ENCODE results near the gene TWIST2.

TWIST2 gene

DNA sequence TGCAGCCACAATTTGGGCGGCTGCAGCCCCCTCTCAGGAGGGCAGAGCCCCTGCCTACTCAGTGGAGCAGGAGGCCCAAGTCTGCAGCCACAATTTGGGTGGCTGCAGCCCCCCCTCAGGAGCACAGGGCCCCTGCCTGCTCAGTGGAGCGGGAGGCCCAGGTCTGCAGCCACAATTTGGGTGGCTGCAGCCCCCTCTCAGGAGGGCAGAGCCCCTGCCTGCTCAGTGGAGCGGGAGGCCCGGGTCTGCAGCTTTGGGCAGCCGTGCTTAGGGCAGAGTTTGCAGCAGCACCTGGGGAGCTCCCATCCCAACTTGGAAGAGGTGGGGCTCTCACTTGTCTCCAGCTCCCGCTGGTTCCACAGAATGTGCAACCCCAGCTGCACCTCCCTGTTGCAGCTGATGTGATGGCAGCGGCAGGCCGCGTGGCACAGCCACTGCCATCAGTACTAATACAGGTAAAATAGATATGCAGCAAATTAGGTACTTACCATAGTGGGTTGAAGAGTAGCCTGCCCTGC is 99.4 kb downstream of the TWIST2 start:
- no peaks in the 10 kb centered on the region for H3K27me3 ChIP-seq (ENCODE audit: control insufficient read depth, insufficient read depth, low read length, poor library complexity, severe bottlenecking)
- H3K9me3 ChIP-seq (ENCODE audit: control insufficient read depth, low read length) = no peaks in the 10 kb centered on the region
- H3K36me3 ChIP-seq (ENCODE audit: control insufficient read depth, insufficient read depth, low read length) = no peaks in the 10 kb centered on the region
- 93 to 94% methylated on average over 9 of the region's 9 CpGs for WGBS, 2 experiments
- no peak overlapping the region for H3K4me3 ChIP-seq (ENCODE audit: insufficient read depth, low read depth, low read length)
- H3K27ac ChIP-seq (ENCODE audit: insufficient read depth, low read depth, low read length, poor library complexity, severe bottlenecking) = no peak overlapping the region
- H3K4me1 ChIP-seq (ENCODE audit: control insufficient read depth, insufficient read depth, low read length) = no peaks in the 10 kb centered on the region

DNA sequence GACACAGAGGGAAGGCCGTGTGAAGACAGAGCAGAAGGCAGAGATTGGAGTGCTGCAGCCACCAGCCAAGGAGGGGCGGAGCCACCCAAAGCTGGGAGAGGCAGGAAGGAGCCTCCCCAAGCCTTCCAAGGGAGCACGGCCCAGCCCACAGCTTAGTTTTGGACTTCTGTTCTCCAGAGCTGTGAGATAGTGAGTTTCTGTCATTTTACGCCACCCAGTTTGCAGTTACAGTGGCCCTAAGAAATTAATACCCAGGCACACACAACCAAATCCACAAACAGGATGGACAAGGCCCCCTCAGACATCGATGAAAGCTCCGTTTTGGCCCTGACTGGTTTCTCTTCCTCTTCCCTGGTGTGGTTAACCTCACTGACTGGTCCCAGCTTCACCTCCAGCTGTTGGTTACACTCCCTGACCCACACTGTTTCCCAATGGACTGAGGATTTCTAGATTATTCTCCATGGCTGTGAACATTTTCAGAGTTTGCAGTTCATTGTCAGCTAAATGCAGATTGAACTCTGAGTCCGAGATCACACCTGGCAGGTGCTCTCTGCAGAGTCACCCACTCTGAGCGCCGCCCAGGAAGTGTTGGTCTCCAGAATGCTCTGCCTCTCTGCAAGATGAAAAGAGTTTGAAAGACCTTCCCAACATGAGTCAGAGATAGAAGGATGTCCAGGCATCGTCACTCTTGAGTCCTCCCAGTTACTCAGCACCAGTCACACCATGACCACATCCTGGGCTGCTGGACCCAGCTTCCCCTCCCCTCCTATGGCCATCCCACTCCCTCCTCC is 100.2 kb downstream of the TWIST2 start:
- no peak overlapping the region for H3K4me3 ChIP-seq (ENCODE audit: insufficient read depth, low read depth, low read length)
- H3K36me3 ChIP-seq (ENCODE audit: control insufficient read depth, insufficient read depth, low read length) = no peaks in the 10 kb centered on the region
- WGBS, 2 experiments = 85 to 86% methylated on average over 10 of the region's 10 CpGs
- H3K4me1 ChIP-seq (ENCODE audit: control insufficient read depth, insufficient read depth, low read length) = no peaks in the 10 kb centered on the region
- H3K9me3 ChIP-seq (ENCODE audit: control insufficient read depth, low read length) = no peaks in the 10 kb centered on the region
- no peak overlapping the region for H3K27ac ChIP-seq (ENCODE audit: insufficient read depth, low read depth, low read length, poor library complexity, severe bottlenecking)
- H3K27me3 ChIP-seq (ENCODE audit: control insufficient read depth, insufficient read depth, low read length, poor library complexity, severe bottlenecking) = no peaks in the 10 kb centered on the region

DNA sequence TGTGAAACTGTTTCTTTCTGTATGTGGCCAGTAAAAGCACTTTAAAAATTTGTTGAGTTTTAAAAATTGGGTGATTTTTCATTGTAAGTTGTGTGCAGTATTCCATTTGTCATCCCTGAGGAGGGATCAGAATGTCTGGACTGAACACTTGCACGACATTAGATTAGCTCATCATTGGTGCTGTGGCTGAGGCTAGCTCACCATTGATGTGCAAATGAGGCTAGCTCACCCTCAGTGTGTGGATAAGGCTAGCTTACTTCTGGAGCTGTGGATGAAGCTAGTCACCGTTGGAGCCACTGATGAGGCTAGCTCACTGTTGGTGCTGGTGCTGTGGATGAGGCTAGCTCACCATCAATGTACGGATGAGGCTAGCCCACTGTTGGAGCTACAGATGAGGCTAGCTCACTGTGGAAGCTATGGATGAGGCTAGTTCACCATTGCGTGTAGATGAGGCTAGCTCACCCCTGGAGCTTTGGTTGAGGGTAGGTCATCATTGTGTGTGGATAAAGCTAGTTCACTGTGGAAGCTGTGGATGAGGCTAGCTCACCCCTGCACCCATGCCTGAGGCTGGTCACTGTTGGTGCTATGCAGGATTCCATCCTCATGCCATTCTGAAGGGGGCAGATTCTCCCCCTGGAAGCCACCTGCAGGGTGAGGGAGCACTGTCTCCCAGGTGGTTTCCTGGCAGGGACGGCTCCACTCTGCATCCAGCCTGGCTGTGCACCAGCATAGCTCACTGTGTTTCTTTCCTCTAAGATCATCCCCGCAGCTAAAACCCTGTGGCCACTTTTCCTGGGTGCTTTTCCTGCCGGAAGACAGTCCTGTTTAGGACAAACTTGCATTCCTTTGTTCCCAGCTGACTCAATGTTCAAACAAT is 101.1 kb downstream of the TWIST2 start:
- Histone ChIP-seq H3K27ac (ENCODE audit: insufficient read depth, low read depth, low read length, poor library complexity, severe bottlenecking) (no peak overlapping the region), H3K4me3 (ENCODE audit: insufficient read depth, low read depth, low read length) (no peak overlapping the region), H3K4me1 (ENCODE audit: control insufficient read depth, insufficient read depth, low read length) (no peaks in the 10 kb centered on the region), H3K36me3 (ENCODE audit: control insufficient read depth, insufficient read depth, low read length) (no peaks in the 10 kb centered on the region), H3K9me3 (ENCODE audit: control insufficient read depth, low read length) (no peaks in the 10 kb centered on the region), H3K27me3 (ENCODE audit: control insufficient read depth, insufficient read depth, low read length, poor library complexity, severe bottlenecking) (no peaks in the 10 kb centered on the region)
- WGBS, 2 experiments = 86 to 90% methylated on average over 7 of the region's 7 CpGs

DNA sequence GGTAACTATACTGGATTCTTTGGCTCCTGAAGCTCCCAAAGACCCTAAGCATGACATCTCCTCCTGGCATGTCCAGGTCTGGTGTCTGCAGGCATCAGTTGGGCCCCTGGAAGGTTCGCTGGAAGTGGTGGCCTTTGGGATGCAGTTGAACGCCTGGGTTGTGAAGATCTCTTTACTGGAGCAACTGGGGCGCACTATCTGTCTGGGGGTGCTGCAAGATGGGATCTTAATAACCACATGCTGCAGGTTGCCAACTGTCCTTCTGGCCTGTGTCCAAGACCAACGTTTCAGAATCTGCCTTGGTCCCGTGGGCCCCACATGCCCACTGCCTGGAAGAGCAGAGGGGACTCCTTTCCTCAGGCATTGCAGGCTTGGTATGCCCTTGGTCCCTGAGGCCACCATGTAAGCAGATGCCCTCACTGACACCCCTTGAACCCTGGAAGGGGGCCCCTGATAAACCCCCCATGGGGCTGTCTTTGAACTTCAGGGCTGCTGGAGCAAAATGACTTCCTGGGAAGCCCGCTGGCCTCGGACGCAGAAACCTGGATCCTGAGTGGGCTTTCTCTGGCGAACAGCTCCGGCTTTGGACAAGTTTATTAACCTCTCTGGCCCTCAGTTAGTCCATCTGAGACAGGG is 101.9 kb downstream of the TWIST2 start:
- no peaks in the 10 kb centered on the region for H3K27me3 ChIP-seq (ENCODE audit: control insufficient read depth, insufficient read depth, low read length, poor library complexity, severe bottlenecking)
- H3K9me3 ChIP-seq (ENCODE audit: control insufficient read depth, low read length) = no peaks in the 10 kb centered on the region
- no peaks in the 10 kb centered on the region for H3K4me1 ChIP-seq (ENCODE audit: control insufficient read depth, insufficient read depth, low read length)
- no peak overlapping the region for H3K27ac ChIP-seq (ENCODE audit: insufficient read depth, low read depth, low read length, poor library complexity, severe bottlenecking)
- no peaks in the 10 kb centered on the region for H3K36me3 ChIP-seq (ENCODE audit: control insufficient read depth, insufficient read depth, low read length)
- no peak overlapping the region for H3K4me3 ChIP-seq (ENCODE audit: insufficient read depth, low read depth, low read length)
- 94% methylated on average over 10 of the region's 10 CpGs for WGBS, 2 experiments

- no peak overlapping the region for H3K27ac ChIP-seq (ENCODE audit: insufficient read depth, low read depth, low read length, poor library complexity, severe bottlenecking)
- 91 to 96% methylated on average over 13 of the region's 13 CpGs for WGBS, 2 experiments
- H3K4me1 ChIP-seq (ENCODE audit: control insufficient read depth, insufficient read depth, low read length) = no peaks in the 10 kb centered on the region
- no peaks in the 10 kb centered on the region for H3K27me3 ChIP-seq (ENCODE audit: control insufficient read depth, insufficient read depth, low read length, poor library complexity, severe bottlenecking)
- H3K4me3 ChIP-seq (ENCODE audit: insufficient read depth, low read depth, low read length) = no peak overlapping the region
- no peaks in the 10 kb centered on the region for H3K36me3 ChIP-seq (ENCODE audit: control insufficient read depth, insufficient read depth, low read length)
- no peaks in the 10 kb centered on the region for H3K9me3 ChIP-seq (ENCODE audit: control insufficient read depth, low read length)
Measured at GRCh38 chr2:238950551-238950950, 102.7 kb downstream of the TWIST2 start.

- H3K36me3 ChIP-seq (ENCODE audit: control insufficient read depth, insufficient read depth, low read length) = no peaks in the 10 kb centered on the region
- 91 to 94% methylated on average over 5 of the region's 5 CpGs for WGBS, 2 experiments
- no peak overlapping the region for H3K4me3 ChIP-seq (ENCODE audit: insufficient read depth, low read depth, low read length)
- no peaks in the 10 kb centered on the region for H3K4me1 ChIP-seq (ENCODE audit: control insufficient read depth, insufficient read depth, low read length)
- H3K27me3 ChIP-seq (ENCODE audit: control insufficient read depth, insufficient read depth, low read length, poor library complexity, severe bottlenecking) = no peaks in the 10 kb centered on the region
- H3K9me3 ChIP-seq (ENCODE audit: control insufficient read depth, low read length) = no peaks in the 10 kb centered on the region
- H3K27ac ChIP-seq (ENCODE audit: insufficient read depth, low read depth, low read length, poor library complexity, severe bottlenecking) = no peak overlapping the region
Measured at GRCh38 chr2:238952261-238952919, 104.5 kb downstream of the TWIST2 start.

GRCh38 chr2:238954841-238955591 is 107.1 kb downstream of the TWIST2 start:
- Histone ChIP-seq H3K4me3 (ENCODE audit: insufficient read depth, low read depth, low read length) (no peak overlapping the region), H3K36me3 (ENCODE audit: control insufficient read depth, insufficient read depth, low read length) (no peaks in the 10 kb centered on the region), H3K27ac (ENCODE audit: insufficient read depth, low read depth, low read length, poor library complexity, severe bottlenecking) (no peak overlapping the region), H3K4me1 (ENCODE audit: control insufficient read depth, insufficient read depth, low read length) (no peaks in the 10 kb centered on the region), H3K9me3 (ENCODE audit: control insufficient read depth, low read length) (no peaks in the 10 kb centered on the region), H3K27me3 (ENCODE audit: control insufficient read depth, insufficient read depth, low read length, poor library complexity, severe bottlenecking) (no peaks in the 10 kb centered on the region)
- 80 to 86% methylated on average over 10 to 12 of the region's 12 CpGs for WGBS, 2 experiments

- 81 to 90% methylated on average over 9 to 10 of the region's 10 CpGs for WGBS, 2 experiments
- Histone ChIP-seq H3K4me3 (ENCODE audit: insufficient read depth, low read depth, low read length) (no peak overlapping the region), H3K27me3 (ENCODE audit: control insufficient read depth, insufficient read depth, low read length, poor library complexity, severe bottlenecking) (no peaks in the 10 kb centered on the region), H3K36me3 (ENCODE audit: control insufficient read depth, insufficient read depth, low read length) (no peaks in the 10 kb centered on the region), H3K4me1 (ENCODE audit: control insufficient read depth, insufficient read depth, low read length) (no peaks in the 10 kb centered on the region), H3K27ac (ENCODE audit: insufficient read depth, low read depth, low read length, poor library complexity, severe bottlenecking) (no peak overlapping the region), H3K9me3 (ENCODE audit: control insufficient read depth, low read length) (no peaks in the 10 kb centered on the region)
Measured at GRCh38 chr2:238955648-238956531, 108.0 kb downstream of the TWIST2 start.

Data from ectodermal cell (in vitro differentiated cells).